Measurements from ENCODE around the gene SNRPA. TPM values are rescaled to one million over a fixed set of nuclear protein-coding genes. Genes with fewer than 3 reads are reported as not detected.

SNRPA gene
- 92.2 and 167 TPM in 2 replicates for polyA plus RNA-seq (2011; rRNA removed)
- 90.9 and 160 TPM in 2 replicates for polyA minus RNA-seq (2011; rRNA and poly(A)+ RNA removed)

- peak within 1 kb of the TSS; percentile 72 for H3K4me3 ChIP-seq (ENCODE audit: low read depth, low read length)
- H3K36me3 ChIP-seq (ENCODE audit: control insufficient read depth, insufficient read depth, low read length): peaks cover 3% of the 10 kb centered on the region
- DNase-seq (ENCODE audit: low read depth): peak; percentile 88
- ChIA-PET POLR2A (interaction anchor here (0.6 to 0.7 kb wide), 4 partner anchors 27 to 653 kb away, joined by 3 to 31 read pairs (median 4); partner anchors contain the start of gene RAB4B), CTCF (interaction anchor here (0.6 to 1.1 kb wide), 2 partner anchors 56 to 69 kb away, joined by 4 read pairs; no protein-coding TSS in a partner anchor)
- TF ChIP-seq, protein P1, sequence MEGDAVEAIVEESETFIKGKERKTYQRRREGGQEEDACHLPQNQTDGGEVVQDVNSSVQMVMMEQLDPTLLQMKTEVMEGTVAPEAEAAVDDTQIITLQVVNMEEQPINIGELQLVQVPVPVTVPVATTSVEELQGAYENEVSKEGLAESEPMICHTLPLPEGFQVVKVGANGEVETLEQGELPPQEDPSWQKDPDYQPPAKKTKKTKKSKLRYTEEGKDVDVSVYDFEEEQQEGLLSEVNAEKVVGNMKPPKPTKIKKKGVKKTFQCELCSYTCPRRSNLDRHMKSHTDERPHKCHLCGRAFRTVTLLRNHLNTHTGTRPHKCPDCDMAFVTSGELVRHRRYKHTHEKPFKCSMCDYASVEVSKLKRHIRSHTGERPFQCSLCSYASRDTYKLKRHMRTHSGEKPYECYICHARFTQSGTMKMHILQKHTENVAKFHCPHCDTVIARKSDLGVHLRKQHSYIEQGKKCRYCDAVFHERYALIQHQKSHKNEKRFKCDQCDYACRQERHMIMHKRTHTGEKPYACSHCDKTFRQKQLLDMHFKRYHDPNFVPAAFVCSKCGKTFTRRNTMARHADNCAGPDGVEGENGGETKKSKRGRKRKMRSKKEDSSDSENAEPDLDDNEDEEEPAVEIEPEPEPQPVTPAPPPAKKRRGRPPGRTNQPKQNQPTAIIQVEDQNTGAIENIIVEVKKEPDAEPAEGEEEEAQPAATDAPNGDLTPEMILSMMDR (IDR thresholded peaks at IDR 0.05; ENCODE audit: insufficient read depth, low read depth, low read length): no peak
- H3K27me3 ChIP-seq (ENCODE audit: control insufficient read depth, insufficient read depth, low read length): no peaks in the 10 kb centered on the region
Measured at GRCh38 chr19:40750874-40751537, at the start of gene SNRPA. Gene SNRPA (plus strand): TSS chr19:40751203. CDS start chr19:40751409, 206 bp downstream.

- no peak for DNase-seq (ENCODE audit: low read depth)
- CTCF ChIA-PET: interaction anchor here (0.6 to 1.7 kb wide), 5 partner anchors 8 to 97 kb away, joined by 3 to 9 read pairs (median 5); partner anchors contain the start of genes EGLN2 and NUMBL
- Histone ChIP-seq H3K4me3 (ENCODE audit: low read depth, low read length) (no peak overlapping the region), H3K36me3 (ENCODE audit: control insufficient read depth, insufficient read depth, low read length) (peaks cover 29% of the 10 kb centered on the region), H3K27me3 (ENCODE audit: control insufficient read depth, insufficient read depth, low read length) (no peaks in the 10 kb centered on the region)
- POLR2A ChIA-PET: interaction anchor here (0.6 kb wide), 1 partner anchor 11 kb away, joined by 3 read pairs; no protein-coding TSS in a partner anchor
- TF ChIP-seq, protein P1 (IDR thresholded peaks at IDR 0.05; ENCODE audit: insufficient read depth, low read depth, low read length): no peak
Measured at GRCh38 chr19:40701758-40702157, 49.2 kb upstream of the SNRPA start.

GRCh38 chr19:40702337-40703012, 48.5 kb upstream of the SNRPA start:
- no peak for DNase-seq (ENCODE audit: low read depth)
- ChIA-PET POLR2A (interaction anchor here (0.5 kb wide), 1 partner anchor 663 kb away, joined by 13 read pairs; no protein-coding TSS in a partner anchor), CTCF (interaction anchor here (0.8 to 1.7 kb wide), 5 partner anchors 11 to 106 kb away, joined by 3 to 9 read pairs (median 4); partner anchors contain the start of gene NUMBL)
- TF ChIP-seq, protein P1 (IDR thresholded peaks at IDR 0.05; ENCODE audit: insufficient read depth, low read depth, low read length): peak; percentile 55
- Histone ChIP-seq H3K36me3 (ENCODE audit: control insufficient read depth, insufficient read depth, low read length) (peaks cover 29% of the 10 kb centered on the region), H3K4me3 (ENCODE audit: low read depth, low read length) (no peak overlapping the region), H3K27me3 (ENCODE audit: control insufficient read depth, insufficient read depth, low read length) (no peaks in the 10 kb centered on the region)

DNA sequence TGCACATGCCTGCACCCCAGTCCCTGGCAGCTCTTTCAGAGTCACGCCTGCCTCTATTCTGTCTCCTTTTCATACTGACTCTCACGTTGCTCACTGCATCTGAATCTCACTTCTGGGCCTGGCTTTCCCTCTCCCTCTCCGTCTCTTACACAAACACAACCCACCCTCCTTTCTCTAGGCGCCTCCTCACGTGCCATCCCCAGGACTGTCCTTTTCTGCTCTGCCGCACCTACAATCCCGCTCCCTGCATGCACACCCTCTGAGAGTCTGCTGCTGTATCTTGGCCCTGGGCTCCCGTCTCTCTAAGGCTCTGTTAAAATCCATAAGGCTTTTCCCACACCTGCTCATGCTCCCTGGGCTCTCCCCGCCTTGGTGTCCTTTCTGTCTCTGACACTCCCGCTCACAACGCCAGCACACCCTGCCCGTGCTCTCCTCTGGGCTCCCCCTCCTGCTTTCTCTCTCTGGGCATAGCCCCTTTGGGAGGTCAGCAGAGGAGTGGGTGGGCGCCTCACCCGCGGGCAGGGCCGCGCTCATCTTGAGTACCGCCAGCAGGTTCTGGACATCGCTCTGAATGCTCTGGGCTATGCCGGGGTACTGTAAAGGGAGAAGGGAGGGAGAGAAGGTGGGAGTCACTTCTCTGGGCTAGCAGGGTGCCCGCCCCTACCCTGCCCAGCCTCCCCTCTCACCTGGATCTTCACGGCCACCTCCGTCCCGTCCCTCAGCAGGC, 47.8 kb upstream of the SNRPA start:
- no peaks in the 10 kb centered on the region for H3K27me3 ChIP-seq (ENCODE audit: control insufficient read depth, insufficient read depth, low read length)
- DNase-seq (ENCODE audit: low read depth): no peak
- TF ChIP-seq, protein P1 (IDR thresholded peaks at IDR 0.05; ENCODE audit: insufficient read depth, low read depth, low read length): no peak
- peaks cover 29% of the 10 kb centered on the region for H3K36me3 ChIP-seq (ENCODE audit: control insufficient read depth, insufficient read depth, low read length)
- ChIA-PET CTCF (interaction anchor here (0.8 to 1.5 kb wide), 3 partner anchors 11 to 105 kb away, joined by 3 to 6 read pairs (median 4); partner anchors contain the start of gene NUMBL), POLR2A (no interaction called here)
- H3K4me3 ChIP-seq (ENCODE audit: low read depth, low read length): no peak overlapping the region

All from BJ (cell line).